ENCODE results near the gene VPS52.
"Not testable (repeated sequence)": the region's sequence is repeated elsewhere in the genome, so short reads cannot be mapped to it uniquely, and the experiment has no call there.

VPS52 gene

DNA sequence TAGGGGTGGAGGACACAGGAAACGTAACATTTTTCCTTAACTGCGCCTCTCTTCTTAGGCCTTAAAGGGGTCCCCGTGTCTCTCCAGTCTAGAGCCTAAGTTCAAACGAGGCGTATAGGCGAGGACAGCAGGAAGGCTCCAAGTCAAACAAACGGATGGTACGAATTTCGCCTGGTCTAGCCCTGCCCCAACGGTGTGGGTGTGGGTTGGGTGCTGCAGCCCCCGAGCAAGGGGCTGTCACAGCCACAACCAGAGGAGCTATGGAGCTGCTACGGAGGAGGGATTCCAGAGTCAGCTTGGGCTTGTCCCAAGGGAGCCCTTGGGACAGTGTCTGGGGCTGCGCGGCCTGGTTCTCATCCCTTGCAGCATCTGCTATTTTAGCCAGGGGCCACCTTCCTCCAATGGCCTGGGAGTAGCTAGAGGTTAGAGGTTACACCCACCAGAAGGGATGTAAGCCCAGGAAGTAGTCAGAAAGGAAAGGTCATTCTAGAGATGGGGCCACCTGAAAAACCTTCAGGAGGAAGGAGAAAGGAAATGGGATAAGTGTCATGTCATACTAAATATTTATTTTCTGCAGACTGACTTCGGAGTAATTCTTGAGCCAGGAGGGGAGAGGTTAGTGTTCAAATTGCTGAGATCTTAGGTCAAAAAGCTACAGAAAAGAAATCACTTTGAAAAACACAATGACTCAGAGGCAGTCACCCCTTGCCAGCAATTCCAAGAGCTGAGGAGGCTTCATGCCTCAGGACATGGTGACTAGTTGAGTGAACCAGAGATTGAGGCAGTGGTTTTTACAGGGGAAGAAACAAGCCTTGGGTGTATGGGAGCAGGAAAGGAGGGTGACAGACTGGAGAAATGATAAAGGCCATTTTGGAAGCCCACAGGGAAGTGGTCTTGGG is 21.7 kb downstream of the VPS52 start:
- DNase-seq = no peak

DNA sequence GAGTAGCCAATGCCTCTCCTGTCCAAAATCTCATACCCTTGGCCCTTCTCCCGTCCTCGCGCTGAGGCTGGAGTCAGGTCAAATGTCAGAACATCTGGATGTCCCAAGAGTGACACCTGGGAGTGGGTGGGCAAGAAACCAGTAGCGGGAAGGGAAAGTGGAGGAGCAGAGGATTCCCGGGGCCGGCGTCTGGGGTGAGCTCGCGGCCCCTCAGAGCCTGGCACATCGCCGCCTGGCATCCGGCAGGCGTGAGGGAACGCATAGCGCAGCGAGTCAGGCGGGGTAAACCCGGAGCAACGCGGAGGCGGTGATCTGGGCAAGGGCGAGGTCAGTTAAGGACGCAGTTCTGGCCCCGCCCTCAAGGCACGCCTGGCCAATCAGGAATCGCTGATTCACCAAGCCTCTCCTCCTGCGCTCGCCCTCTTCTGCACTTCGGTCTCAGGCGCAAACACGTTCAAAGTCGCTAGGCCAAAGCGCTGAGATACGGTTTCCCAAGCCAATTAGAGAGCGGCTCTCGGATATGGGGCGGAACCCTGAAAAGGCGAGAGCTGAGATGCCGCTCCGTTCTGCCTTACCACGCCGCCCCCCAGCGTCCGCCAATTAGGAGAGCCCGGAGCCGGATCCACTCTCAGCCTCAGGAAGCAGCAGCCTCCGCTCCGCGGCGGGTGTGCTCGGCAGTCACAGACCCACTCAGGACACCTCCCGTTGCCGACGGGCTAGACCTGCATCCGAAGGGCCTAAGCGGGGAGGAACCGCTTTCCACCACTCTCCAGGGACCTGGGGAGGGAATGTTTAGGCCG is 22.5 kb downstream of the VPS52 start:
- DNase-seq = peak; percentile 89

DNA sequence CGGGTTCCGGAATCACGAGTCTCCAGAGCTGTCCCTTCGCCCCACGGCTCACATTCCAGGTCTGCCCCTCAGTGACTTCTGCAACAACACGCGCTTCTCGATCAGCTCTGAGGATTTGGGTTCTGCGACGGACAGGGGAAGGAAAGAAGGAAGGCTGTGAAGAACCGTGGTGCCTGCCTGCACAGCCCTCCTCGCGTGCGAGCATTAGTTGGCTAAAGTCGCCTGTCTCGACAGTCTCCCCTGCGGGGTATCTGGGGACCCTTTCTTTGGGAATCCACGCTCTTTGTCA is 23.1 kb downstream of the VPS52 start:
- DNase-seq = no peak

DNA sequence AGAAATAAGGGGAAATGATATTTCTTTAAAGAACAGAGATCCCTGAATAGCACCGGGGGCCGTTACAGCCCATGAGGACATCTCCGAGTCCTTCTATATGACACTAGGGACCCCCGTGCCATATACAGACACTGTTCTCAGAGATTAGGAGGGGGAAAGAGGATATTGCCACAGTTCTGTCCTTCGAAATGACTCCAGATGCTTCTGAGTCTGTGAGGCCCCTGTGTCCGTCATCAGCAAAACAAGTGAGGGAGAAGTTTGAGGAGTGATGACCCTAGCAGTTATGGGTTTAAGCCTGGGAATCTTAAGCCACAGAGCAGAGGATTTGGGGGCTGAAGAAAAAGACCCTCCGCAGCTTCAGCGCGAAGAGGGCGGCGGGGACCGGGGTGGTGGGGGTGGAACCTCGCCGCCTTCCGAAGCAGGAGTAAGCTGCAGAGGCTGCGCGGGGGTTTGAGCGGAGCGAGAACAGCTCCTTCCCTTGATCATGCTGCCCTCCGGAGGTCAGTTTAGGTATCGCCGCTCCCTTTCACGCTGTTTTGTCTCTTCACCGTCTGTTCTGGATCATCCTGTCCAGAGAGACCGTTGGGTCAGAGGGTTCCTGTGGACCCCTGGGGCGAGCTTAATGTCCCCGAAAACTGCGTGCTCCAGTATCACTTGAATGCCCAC is 23.6 kb downstream of the VPS52 start:
- DNase-seq = peak; percentile 85

DNA sequence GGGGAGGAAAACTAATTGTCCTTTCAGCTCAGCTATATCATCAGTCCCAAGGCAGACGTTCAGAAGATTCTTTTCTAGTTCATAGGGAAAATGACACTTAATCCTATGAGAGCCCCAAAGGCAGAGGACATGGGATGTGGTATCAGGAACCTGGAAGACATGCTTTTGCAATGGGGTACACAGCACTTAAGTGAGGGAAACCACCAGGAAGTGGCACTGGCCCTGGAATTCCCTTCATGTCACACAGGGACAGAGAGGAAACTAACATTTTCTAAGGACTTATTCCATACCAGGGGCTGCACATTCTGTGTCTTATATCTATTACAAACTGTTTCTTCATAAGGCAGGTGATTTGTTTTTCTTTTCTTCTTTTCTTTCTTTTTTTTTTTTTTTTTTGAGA is 28.2 kb downstream of the VPS52 start:
- DNase-seq = no peak

DNA sequence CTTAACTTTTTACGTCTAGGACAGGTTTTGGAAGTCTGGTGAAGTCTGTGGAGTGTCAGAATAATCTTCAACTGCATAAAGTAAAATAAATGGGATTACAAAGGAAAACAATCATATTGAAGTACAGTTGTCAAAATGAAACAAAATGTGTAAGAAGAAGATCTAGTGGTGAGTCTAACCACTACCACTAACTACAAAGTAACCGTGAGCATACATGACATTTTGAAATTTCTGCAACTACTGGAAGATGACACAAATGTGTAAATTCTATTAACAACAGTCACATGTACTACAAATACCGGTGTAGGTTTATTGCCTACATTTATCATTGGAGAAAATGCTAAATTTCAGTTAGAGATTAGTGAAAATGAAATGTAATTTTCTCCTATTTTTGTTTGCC is 29.7 kb downstream of the VPS52 start:
- DNase-seq = no peak

DNA sequence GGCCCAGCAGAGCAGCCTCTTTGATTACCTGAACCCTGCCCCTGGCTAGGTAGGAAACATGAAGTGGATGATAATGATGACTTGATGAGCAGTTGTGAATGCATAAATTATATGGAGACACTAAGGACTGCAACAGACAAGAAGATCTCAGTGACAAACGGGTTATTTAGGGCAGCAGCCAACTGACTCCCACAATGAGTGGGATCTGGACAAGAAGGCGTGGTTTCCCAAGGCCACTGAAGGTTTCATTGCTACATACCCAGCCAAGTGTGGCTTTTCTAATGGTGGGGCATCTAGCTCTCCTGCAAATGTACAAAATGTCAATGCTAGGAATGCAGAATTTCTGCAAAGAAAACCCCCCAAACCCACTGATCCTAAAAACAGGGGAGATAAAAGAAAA is 33.9 kb downstream of the VPS52 start:
- no peak for DNase-seq

DNA sequence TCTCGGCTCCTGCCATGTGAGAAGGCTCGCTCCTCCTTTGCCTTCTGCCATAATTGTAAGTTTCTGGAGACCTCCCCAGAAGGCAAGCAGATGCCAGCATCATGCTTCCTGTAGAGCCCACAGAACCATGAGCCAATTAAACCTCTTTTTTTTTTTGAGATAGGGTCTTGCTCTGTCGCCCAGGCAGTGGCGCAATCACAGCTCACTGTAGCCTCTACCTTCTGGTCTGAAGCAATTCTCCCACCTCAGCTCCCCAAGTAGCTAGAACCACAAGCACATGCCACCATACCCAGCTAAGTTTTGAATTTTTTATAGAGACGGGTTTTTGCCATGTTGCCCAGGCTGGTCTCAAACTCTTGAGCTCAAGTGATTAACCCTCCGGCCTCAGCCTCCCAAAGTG is 34.8 kb downstream of the VPS52 start:
- DNase-seq = no peak

DNA sequence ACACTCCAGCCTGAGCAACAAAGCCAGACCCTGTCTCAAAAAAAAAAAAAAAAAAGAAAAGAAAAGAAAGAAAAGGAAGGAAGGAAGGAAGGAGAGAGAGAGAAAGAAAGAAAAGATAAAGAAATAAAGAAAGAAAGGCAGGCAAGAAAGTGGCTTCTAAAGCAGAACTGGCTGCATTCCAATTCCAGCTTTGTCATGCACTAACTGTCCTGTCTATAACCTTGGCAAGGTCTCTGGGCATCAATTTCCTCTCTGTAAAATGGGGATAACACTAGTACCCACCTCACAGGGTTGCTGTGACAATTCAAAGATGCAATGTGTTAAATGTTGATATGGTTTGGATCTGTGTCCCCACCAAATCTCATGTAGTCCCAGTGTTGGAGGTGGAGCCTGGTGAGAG is 35.3 kb downstream of the VPS52 start:
- DNase-seq = no peak

DNA sequence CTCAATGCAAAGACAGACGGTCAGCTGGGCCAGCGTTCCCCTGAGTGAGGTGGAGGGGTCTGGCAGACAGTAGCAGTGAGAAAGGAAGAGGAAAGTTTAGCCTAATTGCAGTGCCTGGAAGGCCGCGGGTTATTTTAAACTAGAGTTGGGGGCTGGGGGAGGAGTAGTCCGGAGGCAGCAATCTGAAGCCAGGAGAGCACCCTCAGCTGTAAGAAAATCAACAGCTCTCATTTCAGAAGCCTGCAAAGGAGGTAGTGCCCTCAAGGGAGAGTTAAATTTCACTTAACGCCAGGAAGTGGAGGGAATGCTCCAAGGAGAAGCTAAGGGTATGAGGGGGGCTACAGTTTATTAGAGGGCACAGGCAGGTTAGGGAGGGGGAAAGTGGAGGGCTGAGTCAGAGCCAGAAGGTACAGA is 36.4 kb downstream of the VPS52 start:
- no peak for DNase-seq

DNA sequence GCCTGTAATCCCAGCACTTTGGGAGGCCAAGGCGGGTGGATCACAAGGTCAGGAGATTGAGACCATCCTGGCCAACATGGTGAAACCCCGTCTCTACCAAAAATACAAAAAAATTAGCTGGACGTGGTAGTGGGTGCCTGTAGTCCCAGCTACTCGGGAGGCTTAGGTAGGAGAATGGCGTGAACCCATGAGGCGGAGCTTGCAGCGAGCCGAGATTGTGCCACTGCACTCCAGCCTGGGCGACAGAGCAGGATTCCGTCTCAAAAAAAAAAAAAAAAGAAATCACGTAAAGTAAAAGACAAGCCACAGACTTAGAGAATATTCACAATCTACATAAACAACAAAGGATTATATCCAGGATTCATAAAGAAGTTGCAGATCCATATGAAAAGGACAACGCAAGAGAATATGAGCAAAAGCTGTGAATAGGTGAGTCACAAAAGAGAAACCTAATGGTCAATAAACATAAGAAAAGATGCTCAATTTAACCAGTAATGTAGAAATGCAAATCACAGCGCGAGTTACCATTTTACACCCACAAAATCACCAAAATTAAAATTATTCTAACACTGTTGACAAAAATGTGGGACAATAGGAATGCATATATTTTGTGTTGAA is 45.1 kb downstream of the VPS52 start:
- not testable (repeated sequence) for DNase-seq

DNA sequence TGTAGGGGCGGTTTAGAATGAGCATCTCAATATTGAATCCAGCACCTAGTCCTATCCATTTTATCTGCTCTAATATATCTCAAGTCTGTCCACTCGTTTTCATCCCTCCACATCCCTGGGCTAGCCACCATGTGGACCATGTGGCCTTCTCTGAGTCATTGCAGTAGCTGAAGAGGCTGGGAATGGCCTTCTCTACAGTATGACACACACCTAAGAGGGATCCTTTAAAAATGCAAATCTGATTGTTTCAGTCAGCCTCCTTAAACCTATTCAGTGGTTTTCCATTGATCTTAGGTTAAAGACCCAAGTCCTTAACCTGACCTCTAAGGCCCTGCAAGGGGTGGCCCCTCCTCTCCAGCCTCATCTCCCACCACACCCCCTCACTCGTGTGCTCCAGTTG is 54.0 kb downstream of the VPS52 start:
- no peak for DNase-seq

DNA sequence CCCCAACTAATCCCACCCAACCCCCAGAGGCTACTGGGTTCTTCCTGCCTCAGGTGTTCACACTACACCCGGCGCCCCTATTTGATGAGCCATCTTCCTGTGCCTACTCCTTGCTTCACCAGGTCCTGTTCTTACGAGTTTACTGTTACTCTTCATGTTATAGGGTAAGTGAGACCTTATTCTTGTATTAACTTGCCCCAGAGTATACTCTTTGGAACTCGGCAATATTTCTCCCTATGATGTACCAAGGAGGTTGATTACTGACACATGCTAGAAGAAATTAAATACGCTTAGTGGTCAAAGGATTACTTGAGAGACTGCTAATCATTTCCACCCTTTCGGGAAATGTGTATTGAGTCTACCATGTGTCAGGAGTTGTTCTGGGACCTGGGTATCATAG is 54.4 kb downstream of the VPS52 start:
- DNase-seq = no peak

DNA sequence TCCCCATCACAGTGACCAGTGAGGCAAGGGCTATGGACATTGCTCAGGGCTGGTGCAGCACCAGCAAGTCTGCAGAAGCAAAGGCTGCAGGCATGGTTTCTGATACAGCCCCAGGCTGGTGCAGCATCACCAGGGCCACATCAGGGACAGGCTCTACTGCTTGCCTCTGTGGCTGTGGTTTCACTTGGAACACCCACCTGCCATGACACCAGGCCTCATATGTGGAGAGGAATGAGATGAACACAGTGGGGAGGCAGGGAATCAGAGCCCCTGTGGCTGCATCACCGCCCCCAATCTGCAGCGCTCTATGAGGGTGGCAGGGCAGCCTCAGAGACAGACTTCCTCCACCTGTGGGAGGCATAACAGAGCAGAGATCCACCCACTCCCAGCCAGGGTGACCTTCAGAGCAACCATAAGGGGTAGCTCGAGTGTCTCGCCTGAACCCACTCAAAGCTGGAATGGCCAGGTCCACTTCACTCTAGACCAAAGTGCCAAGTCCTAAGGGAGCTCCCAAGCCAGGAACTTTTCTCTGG is 55.5 kb downstream of the VPS52 start:
- DNase-seq = no peak

DNA sequence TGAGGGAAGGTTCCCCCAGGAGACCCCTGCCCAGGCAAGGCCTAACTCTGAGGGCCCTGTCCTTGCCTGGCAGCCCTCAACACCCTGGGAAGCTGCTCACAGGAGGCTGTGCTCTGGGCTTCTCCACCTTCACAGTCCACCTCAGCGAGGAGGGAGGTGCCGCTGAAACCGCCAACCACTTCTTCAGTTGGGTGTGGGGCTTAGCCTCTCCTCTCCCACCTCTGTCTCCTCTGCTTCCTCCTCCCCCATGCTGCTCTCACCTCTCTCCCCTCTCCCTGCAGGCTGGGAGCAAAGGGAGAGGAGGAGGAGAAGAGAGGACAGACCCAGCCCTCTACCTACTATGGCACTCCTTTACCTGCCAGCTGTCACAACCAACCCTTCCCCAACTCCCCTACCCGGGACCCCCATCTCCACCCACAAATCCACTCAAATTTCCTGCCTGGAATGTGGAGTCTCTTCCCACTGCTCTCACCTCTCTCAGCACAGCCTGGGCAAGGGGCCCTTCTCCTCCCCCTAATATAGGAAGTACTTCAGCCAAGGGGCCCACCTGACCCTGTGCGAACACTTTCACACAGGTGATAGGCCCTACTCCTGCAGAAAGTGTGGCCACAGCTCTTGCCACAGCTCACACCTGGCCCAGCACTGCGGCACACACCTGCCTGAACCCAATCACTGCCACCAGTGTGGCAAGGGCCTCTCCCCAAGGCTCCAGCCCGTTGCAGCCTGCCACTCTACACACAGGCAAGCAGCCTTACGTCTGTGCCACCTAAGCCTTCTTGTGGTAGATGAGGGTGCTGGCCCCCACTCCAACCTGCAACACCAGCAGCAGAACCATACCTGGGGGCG is 56.2 kb downstream of the VPS52 start:
- DNase-seq = no peak

DNA sequence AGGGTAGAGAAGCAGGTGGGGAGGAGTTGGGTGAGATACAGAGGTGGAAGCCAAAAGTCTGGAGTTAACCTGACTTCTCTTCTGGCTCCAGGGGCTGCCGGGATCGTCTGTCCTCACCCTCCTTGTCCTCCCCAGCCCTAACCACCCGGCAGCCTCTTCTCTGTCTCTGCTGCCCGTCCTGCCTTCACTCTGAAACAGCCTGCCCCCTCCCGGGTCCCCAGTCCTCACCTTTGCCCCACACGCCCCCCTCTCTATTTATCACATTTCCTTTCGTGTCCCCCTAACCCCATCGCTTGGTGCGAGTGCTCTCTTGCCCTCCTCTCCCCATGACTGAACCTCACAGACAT is 57.7 kb downstream of the VPS52 start:
- DNase-seq = no peak

DNA sequence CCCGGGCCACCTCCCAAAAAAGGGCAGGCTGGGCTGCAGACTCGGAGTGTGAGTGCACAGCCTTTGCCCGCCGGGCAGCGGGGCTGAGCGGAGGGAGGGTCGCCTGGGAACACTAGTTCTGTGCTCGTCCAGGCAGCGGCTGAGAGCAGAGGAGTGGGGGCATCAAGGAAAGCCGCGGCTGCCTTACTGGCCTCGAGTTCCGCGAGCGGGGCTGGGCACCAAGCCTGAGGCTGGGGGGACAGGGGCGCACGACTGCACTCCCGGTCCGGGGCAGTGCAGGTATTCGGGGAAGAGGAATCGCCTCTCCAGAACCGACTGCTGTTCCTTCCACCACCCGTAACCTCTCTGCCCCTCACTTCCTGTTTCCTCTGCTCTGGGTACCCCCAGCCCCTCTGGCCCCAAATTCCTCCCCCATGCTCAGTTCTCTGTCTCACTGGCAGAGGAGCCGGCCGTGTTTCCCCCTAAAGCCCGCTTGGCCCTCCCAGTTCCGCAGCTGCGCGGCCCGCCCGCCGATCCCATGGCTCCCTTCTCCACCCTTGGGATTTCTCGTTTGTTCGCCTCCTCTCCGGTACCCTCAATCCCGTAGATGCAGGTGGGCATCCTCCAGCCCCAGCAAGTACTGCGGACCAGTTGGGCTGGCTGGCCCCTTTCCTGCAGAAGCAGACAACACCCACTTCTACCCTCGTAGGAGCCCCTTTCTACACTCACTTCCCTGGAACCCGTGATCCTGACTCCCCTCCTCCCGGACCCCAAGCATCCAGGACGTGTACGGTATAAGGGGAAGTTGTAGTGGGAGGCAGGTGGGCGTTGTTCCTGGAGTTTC is 58.3 kb downstream of the VPS52 start:
- no peak for DNase-seq

DNA sequence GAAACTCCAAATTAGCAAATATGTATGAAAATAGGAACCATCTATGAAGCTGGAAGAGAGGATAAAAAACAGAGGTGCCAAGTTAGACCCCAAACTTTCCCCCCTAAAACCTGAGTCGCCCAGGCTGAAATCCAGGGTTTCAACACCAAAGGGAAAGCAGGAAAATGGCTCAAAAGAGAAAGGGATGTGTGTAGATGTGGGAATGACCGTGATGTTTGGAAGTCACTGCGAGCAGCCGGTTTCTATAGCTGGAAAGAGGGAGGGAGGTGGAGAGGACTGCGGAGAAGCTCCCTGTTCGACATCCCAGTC is 58.9 kb downstream of the VPS52 start:
- no peak for DNase-seq

DNA sequence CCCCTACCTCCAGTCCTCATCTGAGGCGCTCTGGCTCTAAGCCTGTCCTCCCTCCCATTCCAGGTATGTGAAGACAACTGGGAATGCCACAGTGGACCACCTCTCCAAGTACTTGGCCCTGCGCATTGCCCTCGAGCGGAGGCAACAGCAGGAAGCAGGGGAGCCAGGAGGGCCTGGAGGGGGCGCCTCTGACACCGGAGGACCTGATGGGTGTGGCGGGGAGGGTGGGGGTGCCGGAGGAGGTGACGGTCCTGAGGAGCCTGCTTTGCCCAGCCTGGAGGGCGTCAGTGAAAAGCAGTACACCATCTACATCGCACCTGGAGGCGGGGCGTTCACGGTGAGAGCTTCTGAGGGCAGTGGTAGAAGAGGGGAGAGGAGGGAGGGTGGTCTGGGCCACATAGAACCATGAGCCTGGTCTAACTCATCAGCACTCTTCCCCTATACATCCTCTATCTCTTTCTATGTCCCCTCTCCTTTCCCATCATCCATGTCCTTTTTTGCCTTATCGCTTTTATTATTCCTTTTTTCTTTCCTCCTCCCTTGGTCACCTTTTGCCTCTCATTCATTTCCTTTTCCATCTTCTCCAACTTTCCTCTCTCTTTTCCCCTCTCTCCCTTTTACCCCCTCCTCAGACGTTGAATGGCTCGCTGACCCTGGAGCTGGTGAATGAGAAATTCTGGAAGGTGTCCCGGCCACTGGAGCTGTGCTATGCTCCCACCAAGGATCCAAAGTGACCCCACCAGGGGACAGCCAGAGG is 59.8 kb downstream of the VPS52 start:
- no peak for DNase-seq

DNA sequence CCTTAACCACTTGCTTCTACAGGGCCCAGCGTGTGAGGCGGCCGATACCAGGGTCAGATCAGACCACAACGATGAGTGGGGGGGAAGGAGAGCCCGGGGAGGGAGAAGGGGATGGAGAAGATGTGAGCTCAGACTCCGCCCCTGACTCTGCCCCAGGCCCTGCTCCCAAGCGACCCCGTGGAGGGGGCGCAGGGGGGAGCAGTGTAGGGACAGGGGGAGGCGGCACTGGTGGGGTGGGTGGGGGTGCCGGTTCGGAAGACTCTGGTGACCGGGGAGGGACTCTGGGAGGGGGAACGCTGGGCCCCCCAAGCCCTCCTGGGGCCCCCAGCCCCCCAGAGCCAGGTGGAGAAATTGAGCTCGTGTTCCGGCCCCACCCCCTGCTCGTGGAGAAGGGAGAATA is 60.5 kb downstream of the VPS52 start:
- DNase-seq = no peak

DNA sequence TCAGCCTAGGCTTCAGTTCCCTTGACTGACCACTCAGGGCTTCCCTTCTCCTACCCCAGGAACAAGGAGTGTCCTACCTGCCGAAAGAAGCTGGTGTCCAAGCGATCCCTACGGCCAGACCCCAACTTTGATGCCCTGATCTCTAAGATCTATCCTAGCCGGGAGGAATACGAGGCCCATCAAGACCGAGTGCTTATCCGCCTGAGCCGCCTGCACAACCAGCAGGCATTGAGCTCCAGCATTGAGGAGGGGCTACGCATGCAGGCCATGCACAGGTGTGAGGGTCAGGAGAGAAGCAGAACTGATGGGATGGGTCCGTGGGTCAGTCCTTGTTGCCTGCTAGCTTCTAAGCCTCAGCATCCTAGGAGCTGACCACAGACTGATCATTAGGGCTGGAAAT is 61.8 kb downstream of the VPS52 start:
- DNase-seq = no peak

Data from activated CD4-positive, alpha-beta T cell treated with anti-CD3 and anti-CD28 coated beads for 1 hour (primary cell).